Sigmoid colon (tissue), 7 donors: ENCODE results near the gene LAG3. TPM values are rescaled to one million over a fixed set of nuclear protein-coding genes. Genes with fewer than 3 reads are reported as not detected.

Experiments
- DNase-seq: peaks from one replicate; pipeline ENCODE4 v3.0.0-alpha.2; 2019
- H3K27ac ChIP-seq, 4 donors: fragments of 200-600 bp; sonication (generic); one replicate each; pipeline ENCODE4 v1.5.1; 2016 to 2019; ENCODE audit warnings: mild to moderate bottlenecking in 1 of 4
- H3K27me3 ChIP-seq, 3 donors: fragments of 200-600 bp; sonication (generic); one replicate each; pipeline ENCODE4 v1.5.1; 2019; ENCODE audit warnings: mild to moderate bottlenecking in 1 of 3
- H3K36me3 ChIP-seq, 4 donors: fragments of 200-600 bp; sonication (generic); one replicate each; pipeline ENCODE4 v1.5.1; 2016 to 2019
- H3K4me1 ChIP-seq, 4 donors: fragments of 200-600 bp; sonication (generic); one replicate each; pipeline ENCODE4 v1.5.1; 2017 to 2019
- H3K4me3 ChIP-seq, 4 donors: fragments of 200-600 bp; sonication (generic); one replicate each; pipeline ENCODE4 v1.5.1; 2017 to 2019; ENCODE audit warnings: mild to moderate bottlenecking in 2 of 4, moderate library complexity in 1 of 4
- H3K9me3 ChIP-seq, 4 donors: fragments of 200-600 bp in 3 of 4; sonication (generic) in 3 of 4; one replicate each; pipeline versions ENCODE4 v1.5.1 to v1.6.1; 2013 to 2019
- CTCF ChIP-seq, 4 experiments: fragments of 450-650 bp in 3 of 4; fragments of 200-600 bp in 1 of 4; IDR thresholded peaks; one replicate each; pipeline ENCODE4 v1.5.1; 2016 to 2019; ENCODE audit warnings: antibody characterized with exemption in 4 of 4, mild to moderate bottlenecking in 3 of 4, moderate library complexity in 2 of 4
- EP300 ChIP-seq, 4 donors: sonication (generic); formaldehyde crosslinking; IDR thresholded peaks; one replicate each; pipeline ENCODE4 v1.6.1; 2017; ENCODE audit warnings: antibody characterized with exemption in 4 of 4
- POLR2A ChIP-seq, 2 donors: fragments of 450-650 bp; IDR thresholded peaks; one replicate each; pipeline ENCODE4 v1.6.1; 2016; ENCODE audit warnings: antibody characterized with exemption in 2 of 2, mild to moderate bottlenecking in 2 of 2, moderate library complexity in 2 of 2
- POLR2AphosphoS5 ChIP-seq, 4 donors: sonication (generic); formaldehyde crosslinking; IDR thresholded peaks; one replicate each; pipeline ENCODE4 v1.6.1; 2017; ENCODE audit warnings: antibody characterized with exemption in 4 of 4
- WGBS, 2 donors: extraction: QIAGEN DNeasy Blood & Tissue Kit; methylation state at CpG; one replicate each; pipeline ENCODE4 v1.1.7; 2013; 5-methylcytosine and 5-hydroxymethylcytosine counted together
- intact Hi-C: fragments of 100-400 bp; cut with DNase I; formaldehyde crosslinking; loops from one replicate; pipeline ENCODE4 v1.15.1; 2023
- polyA plus RNA-seq, 3 donors: library from polyadenylated mRNA; stranded (reverse); fragments of 200-250 nt; gene quantifications; one replicate each; pipeline ENCODE4 v1.2.3, GENCODE V29; 2013
- total RNA-seq, 4 donors: library from RNA; depleted of rRNA; stranded (reverse); fragments of >200 nt; gene quantifications; one replicate each; pipeline ENCODE4 v1.1.0, GENCODE V29; 2016
- donor health status: healthy with polysubstance abuse.
- donor health status: Bipolar disorder and iron deficiency.
- donor health status: healthy.

Gene LAG3
- total and polyA plus RNA-seq, 7 donors, result 0.60 to 6.9 (median 2.7) TPM

- Histone ChIP-seq H3K9me3 (no peaks in the 10 kb centered on the region), H3K4me3 (no peak overlapping the region), H3K36me3 (no peaks in the 10 kb centered on the region), H3K27ac (no peak overlapping the region), H3K27me3 (no peaks in the 10 kb centered on the region), H3K4me1 (no peaks in the 10 kb centered on the region)
- WGBS, 2 donors, result 88% methylated on average over 5 of the region's 5 CpGs
- DNase-seq, result no peak
- intact Hi-C loops, result no loop called here
- TF ChIP-seq EP300 (IDR thresholded peaks at IDR 0.05) (no peak), POLR2AphosphoS5 (IDR thresholded peaks at IDR 0.05) (no peak), POLR2A (IDR thresholded peaks at IDR 0.05) (no peak)
These were observed 26.8 kb downstream of the LAG3 start for GRCh38 chr12:6799147-6799546.

GRCh38 chr12:6807170-6807569, 34.9 kb downstream of the LAG3 start:
- Histone ChIP-seq H3K27ac (no peak overlapping the region), H3K36me3 (no peaks in the 10 kb centered on the region), H3K4me3 (no peak overlapping the region), H3K27me3 (no peaks in the 10 kb centered on the region), H3K4me1 (no peaks in the 10 kb centered on the region), H3K9me3 (no peaks in the 10 kb centered on the region)
- intact Hi-C loops, result no loop called here
- WGBS, 2 donors, result 9 to 66% methylated on average over 1 of the region's 1 CpG
- no peak for DNase-seq
- no peak for TF ChIP-seq POLR2AphosphoS5 (IDR thresholded peaks at IDR 0.05)
- TF ChIP-seq POLR2A (IDR thresholded peaks at IDR 0.05), result no peak
- no peak for TF ChIP-seq CTCF (IDR thresholded peaks at IDR 0.05)
- no peak for TF ChIP-seq EP300 (IDR thresholded peaks at IDR 0.05)

- TF ChIP-seq CTCF (IDR thresholded peaks at IDR 0.05) (no peak), POLR2A (IDR thresholded peaks at IDR 0.05) (no peak), POLR2AphosphoS5 (IDR thresholded peaks at IDR 0.05) (no peak), EP300 (IDR thresholded peaks at IDR 0.05) (no peak)
- Histone ChIP-seq H3K36me3 (no peaks in the 10 kb centered on the region), H3K4me3 (no peak overlapping the region), H3K4me1 (no peaks in the 10 kb centered on the region), H3K27ac (no peak overlapping the region), H3K9me3 (no peaks in the 10 kb centered on the region), H3K27me3 (no peaks in the 10 kb centered on the region)
- intact Hi-C loops, result no loop called here
- no peak for DNase-seq
- WGBS, 2 donors, result 85 to 87% methylated on average over 10 of the region's 10 CpGs
These were observed 36.7 kb downstream of the LAG3 start for GRCh38 chr12:6809056-6809455.

GRCh38 chr12:6810758-6811157, 38.4 kb downstream of the LAG3 start:
- no peak for TF ChIP-seq POLR2AphosphoS5 (IDR thresholded peaks at IDR 0.05)
- 68 to 77% methylated on average over 1 of the region's 1 CpG for WGBS, 2 donors
- H3K9me3 ChIP-seq, result no peaks in the 10 kb centered on the region
- H3K36me3 ChIP-seq, result no peaks in the 10 kb centered on the region
- intact Hi-C loops, result no loop called here
- no peak for DNase-seq
- no peaks in the 10 kb centered on the region for H3K27me3 ChIP-seq
- H3K4me3 ChIP-seq, result no peak overlapping the region
- no peak overlapping the region for H3K27ac ChIP-seq
- no peaks in the 10 kb centered on the region for H3K4me1 ChIP-seq

- TF ChIP-seq POLR2A (IDR thresholded peaks at IDR 0.05) (no peak), POLR2AphosphoS5 (IDR thresholded peaks at IDR 0.05) (no peak), CTCF (IDR thresholded peaks at IDR 0.05) (no peak), EP300 (IDR thresholded peaks at IDR 0.05) (no peak)
- no peak overlapping the region for H3K27ac ChIP-seq
- intact Hi-C loops, result no loop called here
- H3K4me1 ChIP-seq, result no peaks in the 10 kb centered on the region
- no peak overlapping the region for H3K4me3 ChIP-seq
- H3K9me3 ChIP-seq, result no peaks in the 10 kb centered on the region
- no peaks in the 10 kb centered on the region for H3K27me3 ChIP-seq
- WGBS, 2 donors, result 23 to 56% methylated on average over 4 of the region's 4 CpGs
- H3K36me3 ChIP-seq, result no peaks in the 10 kb centered on the region
- DNase-seq, result no peak
These were observed 41.0 kb downstream of the LAG3 start for GRCh38 chr12:6813363-6813762.

GRCh38 chr12:6816598-6816997, 44.3 kb downstream of the LAG3 start:
- H3K4me3 ChIP-seq, result no peak overlapping the region
- H3K36me3 ChIP-seq, result no peaks in the 10 kb centered on the region
- no peak overlapping the region for H3K27ac ChIP-seq
- H3K9me3 ChIP-seq, result no peaks in the 10 kb centered on the region
- H3K4me1 ChIP-seq, result peaks cover 0 to 6% (median 6%) of the 10 kb centered on the region in 4 donors
- TF ChIP-seq POLR2AphosphoS5 (IDR thresholded peaks at IDR 0.05), result no peak
- no peak for TF ChIP-seq EP300 (IDR thresholded peaks at IDR 0.05)
- TF ChIP-seq POLR2A (IDR thresholded peaks at IDR 0.05), result no peak
- 55 to 70% methylated on average over 3 of the region's 3 CpGs for WGBS, 2 donors
- DNase-seq, result no peak
- no peaks in the 10 kb centered on the region for H3K27me3 ChIP-seq
- intact Hi-C loops, result no loop called here
